ENCODE measurements around the gene UBE2Q1.

UBE2Q1 gene

GRCh38 chr1:154575951-154576566, 17.6 kb upstream of the UBE2Q1 start:
- no peak for DNase-seq

DNA sequence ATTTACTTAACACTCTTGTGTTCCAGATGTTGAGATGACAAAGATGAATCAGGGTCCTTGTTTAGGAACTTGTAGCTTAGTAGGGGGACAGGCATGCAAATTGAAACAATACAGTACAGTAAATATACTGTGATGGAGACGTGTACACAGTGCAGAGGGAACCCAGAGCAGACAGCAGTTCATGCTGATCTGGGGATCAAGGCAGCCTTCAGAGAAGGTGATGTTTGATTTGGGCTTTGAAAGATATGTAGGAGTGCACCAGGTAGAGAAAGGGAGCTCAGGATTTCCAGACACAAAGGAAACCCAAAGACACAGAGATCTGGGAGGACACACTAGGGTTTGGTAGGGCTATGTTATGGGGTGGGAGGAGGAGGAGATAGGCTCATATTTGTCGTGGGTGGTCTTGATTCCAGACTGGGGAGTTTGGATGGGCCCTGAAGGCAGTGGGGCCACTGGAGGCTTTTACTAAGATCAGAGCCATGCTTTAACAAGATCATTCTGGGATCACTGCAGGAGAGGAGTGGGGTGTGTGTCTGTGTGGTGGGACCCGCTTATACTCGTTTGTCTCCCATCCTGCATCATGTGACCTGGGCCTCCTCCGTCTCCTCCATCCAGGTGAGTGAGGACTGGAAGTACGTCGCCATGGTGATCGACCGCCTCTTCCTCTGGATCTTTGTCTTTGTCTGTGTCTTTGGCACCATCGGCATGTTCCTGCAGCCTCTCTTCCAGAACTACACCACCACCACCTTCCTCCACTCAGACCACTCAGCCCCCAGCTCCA, 16.9 kb upstream of the UBE2Q1 start:
- DNase-seq, result no peak

GRCh38 chr1:154574716-154575115, 16.3 kb upstream of the UBE2Q1 start:
- DNase-seq, result no peak

- DNase-seq, result no peak
Observed at GRCh38 chr1:154573168-154573510, 14.7 kb upstream of the UBE2Q1 start.

- DNase-seq, result no peak
Observed at GRCh38 chr1:154572468-154573167, 14.2 kb upstream of the UBE2Q1 start.

GRCh38 chr1:154571964-154572288, 13.5 kb upstream of the UBE2Q1 start:
- DNase-seq, result no peak

DNA sequence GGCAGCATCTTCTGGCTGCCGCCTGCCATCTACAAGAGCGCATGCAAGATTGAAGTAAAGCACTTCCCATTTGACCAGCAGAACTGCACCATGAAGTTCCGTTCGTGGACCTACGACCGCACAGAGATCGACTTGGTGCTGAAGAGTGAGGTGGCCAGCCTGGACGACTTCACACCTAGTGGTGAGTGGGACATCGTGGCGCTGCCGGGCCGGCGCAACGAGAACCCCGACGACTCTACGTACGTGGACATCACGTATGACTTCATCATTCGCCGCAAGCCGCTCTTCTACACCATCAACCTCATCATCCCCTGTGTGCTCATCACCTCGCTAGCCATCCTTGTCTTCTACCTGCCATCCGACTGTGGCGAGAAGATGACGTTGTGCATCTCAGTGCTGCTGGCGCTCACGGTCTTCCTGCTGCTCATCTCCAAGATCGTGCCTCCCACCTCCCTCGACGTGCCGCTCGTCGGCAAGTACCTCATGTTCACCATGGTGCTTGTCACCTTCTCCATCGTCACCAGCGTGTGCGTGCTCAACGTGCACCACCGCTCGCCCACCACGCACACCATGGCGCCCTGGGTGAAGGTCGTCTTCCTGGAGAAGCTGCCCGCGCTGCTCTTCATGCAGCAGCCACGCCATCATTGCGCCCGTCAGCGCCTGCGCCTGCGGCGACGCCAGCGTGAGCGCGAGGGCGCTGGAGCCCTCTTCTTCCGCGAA, 12.9 kb upstream of the UBE2Q1 start:
- no peak for DNase-seq

DNA sequence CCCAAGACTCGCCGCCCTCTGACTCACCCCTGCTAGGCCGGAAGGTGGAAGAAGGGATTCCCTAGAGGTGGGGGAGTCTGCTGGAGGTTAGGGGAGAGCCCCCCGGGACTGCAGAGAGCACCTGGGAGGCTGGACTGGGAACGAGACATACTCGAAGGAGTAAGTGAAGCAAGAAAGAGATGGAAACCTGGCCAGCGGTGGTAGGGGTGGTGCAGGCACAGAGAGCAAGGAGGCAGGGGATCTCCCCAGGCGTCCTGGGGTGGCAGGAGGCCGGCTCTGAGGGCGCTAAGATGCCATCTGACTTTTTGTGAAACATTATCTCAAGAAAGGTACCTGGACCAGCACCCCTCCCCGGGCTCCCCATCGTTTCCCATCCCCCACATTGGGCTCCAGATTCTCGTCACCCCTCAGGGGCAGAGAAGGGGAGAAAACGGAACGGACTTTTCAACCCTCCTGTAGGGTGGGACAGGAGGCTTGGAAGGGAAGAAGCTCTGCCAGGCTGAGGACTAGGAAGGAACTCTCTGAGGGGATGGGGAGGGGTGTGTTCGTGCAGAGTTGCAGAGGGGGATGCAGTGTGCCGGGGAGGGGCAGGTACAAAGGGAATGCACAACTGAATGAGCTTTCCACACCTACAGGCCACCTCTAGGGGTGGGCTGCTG, 9.8 kb upstream of the UBE2Q1 start:
- DNase-seq, result no peak

DNA sequence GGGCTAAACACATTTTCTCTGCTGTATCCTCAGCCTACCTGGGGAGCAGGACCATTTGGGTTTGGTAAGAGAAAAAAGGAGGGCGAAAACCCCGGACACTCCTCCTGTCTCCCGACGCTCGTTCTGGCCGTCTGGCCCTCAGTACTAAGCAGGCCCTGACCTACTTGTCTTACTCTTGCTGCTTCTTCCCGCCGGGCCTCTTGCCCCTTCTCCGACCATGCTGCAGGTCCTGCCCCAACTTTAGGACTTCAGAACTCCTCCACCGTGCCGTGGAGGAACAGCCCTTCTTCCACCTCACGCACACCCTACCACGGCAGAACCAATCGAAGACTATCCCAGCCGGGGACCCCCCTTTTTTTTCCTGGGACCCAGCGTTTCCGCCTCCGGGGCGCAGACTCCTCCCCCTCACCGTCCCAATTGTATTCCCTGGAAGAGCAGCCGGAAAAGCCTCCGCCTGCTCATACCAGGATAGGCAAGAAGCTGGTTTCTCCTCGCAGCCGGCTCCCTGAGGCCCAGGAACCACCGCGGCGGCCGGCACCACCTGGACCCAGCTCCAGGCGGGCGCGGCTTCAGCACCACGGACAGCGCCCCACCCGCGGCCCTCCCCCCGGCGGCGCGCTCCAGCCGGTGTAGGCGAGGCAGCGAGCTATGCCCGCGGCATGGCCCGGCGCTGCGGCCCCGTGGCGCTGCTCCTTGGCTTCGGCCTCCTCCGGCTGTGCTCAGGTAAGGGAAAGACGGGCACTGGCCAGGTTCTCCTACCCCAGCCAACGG, 9.1 kb upstream of the UBE2Q1 start, which contains the start of gene CHRNB2:
Gene CHRNB2 (plus strand): TSS at position 393 of the 771 bp plus-strand sequence. CDS start 267 bp downstream, at position 660.
- peak; percentile 7 for DNase-seq

DNA sequence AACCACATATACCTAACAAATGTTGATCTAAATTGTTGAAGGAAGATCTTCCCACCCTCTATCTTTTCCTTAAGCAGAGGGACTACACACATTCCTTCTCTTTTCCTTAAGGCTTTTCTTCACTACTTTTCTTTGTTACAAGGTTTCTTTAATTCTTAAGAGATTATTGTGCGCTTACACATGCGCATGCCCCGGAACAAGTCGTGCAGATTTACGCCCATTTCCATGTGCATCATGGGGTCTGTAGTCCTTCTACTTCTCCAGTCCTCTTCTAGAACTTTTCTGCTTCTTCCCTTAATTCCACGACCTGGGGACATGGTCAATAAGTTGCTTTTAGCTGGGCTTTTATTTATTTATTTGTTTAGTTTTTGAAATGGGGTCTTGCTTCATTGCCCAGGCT, 7.4 kb upstream of the UBE2Q1 start:
- DNase-seq, result no peak

- peak; percentile 61 for DNase-seq
Observed at GRCh38 chr1:154559466-154560044, 1.1 kb upstream of the UBE2Q1 start.

- DNase-seq, result peak; percentile 78
Observed at GRCh38 chr1:154558720-154559465, 431 bp upstream of the UBE2Q1 start.

- DNase-seq, result no peak
Observed at GRCh38 chr1:154557248-154557938, 1.1 kb downstream of the UBE2Q1 start.

GRCh38 chr1:154556422-154556821, 2.0 kb downstream of the UBE2Q1 start:
- no peak for DNase-seq

DNA sequence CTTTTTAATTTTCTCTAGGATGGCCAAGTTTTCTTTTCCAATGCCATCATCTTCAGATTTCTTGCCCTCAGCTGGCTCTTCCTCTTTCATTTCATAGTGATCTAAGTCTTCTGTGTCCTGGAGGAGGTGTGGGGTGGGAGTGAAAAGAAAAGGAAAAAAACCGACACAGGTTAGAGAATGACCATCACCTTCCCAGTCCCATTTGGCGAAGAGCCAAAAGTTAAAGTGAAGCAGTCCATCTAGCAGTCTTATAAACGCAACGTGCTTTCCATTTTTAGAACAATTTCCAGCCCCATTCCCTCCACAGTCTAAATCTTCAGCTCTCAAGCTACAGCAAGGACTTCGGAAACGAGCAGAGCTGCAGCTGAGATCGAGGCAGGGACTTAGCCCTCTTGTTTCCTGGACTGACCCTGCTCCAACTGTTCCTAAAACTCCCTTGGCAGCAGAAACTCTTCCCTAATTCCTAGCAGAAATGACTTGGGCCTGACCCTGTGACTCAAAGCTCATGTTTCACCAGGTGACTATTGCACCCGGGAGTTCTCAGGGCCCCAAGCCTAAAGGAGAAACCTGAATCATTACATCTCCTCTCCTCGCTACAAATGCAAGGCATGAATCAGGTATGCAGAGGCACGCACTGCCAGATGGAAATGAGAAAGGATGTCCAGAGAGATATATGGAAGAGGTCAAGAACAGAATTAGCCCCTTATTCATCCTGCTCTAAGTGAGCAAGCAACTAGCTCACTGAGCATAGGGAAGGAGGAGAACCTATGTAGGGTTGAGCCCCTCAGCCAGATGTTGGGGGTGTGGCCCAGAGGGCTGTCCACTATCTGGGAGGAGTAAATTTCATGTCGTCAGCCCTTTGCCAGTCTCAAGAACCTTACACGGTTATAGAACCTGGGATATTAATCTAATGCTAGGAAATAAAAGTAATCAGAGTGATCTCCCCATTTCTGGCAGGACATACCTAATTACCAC, 5.1 kb downstream of the UBE2Q1 start:
- DNase-seq, result no peak

DNA sequence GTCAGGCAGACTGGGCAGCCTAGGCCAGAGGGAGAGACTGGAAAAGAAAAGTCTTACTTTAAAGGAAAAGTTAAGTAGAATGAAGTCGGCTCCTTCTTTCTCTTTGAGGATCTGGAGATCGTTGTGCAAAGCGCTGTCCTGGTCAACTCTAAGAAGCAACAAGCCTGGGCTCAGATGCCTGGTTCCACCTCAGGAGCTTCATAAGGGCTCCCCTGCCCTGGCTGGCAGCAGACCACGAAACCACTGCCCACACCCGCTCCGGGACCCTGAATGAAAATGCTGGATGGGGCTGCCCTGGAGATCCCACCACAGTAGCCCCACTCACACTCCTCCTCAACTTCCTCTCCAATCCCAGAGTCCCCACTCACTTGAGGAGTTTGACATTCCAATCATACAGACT, 6.4 kb downstream of the UBE2Q1 start:
- DNase-seq, result no peak

DNA sequence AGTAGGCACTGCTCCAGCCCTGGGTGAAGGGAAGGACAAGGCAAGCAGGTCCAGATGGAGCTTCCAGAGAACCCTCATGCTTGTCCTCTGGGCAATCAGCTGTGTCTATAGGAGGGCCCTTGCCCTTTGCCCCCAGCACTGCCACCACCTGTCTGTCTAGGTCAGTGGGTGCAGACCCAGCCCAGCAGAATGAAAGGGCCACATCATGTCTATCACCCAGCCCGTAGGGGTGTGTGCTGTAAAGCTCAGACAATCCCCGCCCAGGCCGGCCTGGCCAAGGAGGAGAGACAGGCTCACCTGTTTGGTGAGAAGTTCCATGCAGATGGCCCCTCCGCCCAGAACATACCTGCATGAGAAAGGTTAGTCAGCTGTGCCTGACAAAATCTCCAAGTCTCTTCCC, 7.0 kb downstream of the UBE2Q1 start:
- no peak for DNase-seq

DNA sequence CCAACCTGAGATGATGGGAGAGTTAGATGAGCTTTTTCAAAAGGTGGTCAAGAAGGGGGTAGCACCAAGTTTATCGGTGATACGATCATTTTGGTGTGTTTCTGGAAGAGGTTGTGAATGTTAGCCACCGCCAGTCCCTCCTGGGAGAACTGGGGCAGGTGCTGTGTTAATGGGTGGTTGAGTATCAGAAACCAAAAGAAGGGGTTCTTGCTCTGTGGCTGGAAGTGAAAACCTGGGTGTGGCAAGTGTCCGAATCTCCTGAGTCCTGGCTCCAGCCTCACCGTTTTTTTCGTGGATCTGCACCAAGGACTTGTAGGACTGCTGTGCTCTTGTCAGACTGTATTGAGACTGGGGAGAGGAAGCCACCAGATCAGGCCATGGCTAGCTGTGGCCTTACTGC, 7.8 kb downstream of the UBE2Q1 start:
- DNase-seq, result no peak

- DNase-seq, result no peak
Observed at GRCh38 chr1:154550070-154550469, 8.4 kb downstream of the UBE2Q1 start.

Data from NCI-H1436 treated with DMSO at 0.1 percent for 48 hours (cell line).